MM.1S (cell line): ENCODE measurements around the gene NSD2.

ENCODE experiments used
- DNase-seq: peaks from one replicate; pipeline ENCODE4 v3.0.0-alpha.2; 2015
- H2AFZ ChIP-seq: fragments of 300-600 bp; sonication (generic); 2 replicates; pipeline ENCODE4 v1.6.0; 2016; ENCODE audit warnings: antibody characterized with exemption, low read length
- H3F3A ChIP-seq: fragments of 300-600 bp; sonication (generic); 2 replicates; pipeline ENCODE4 v1.6.1; 2016; ENCODE audit warnings: mild to moderate bottlenecking, antibody characterized with exemption, low read length, moderate library complexity, mixed read lengths; ENCODE audit not compliant: insufficient read depth
- H3K27ac ChIP-seq: fragments of 300-600 bp; sonication (generic); 2 replicates; pipeline ENCODE4 v1.5.1; 2016; ENCODE audit warnings: mild to moderate bottlenecking, low read length
- H3K27me3 ChIP-seq: fragments of 300-600 bp; sonication (generic); replicated peaks from 2 replicates; pipeline ENCODE4 v1.6.0; 2016; ENCODE audit warnings: low read length; ENCODE audit not compliant: insufficient read depth
- H3K36me3 ChIP-seq: fragments of 300-600 bp; sonication (generic); replicated peaks from 2 replicates; pipeline ENCODE4 v1.6.1; 2016; ENCODE audit warnings: mild to moderate bottlenecking, low read length, mixed read lengths; ENCODE audit not compliant: insufficient read depth
- H3K4me1 ChIP-seq: fragments of 300-600 bp; sonication (generic); 2 replicates; pipeline ENCODE4 v1.6.1; 2016; ENCODE audit warnings: low read length, mixed read lengths
- H3K4me2 ChIP-seq: fragments of 300-600 bp; sonication (generic); 2 replicates; pipeline ENCODE4 v1.6.0; 2016; ENCODE audit warnings: low read depth, low read length
- H3K4me3 ChIP-seq: fragments of 300-600 bp; sonication (generic); 2 replicates; pipeline ENCODE4 v1.5.1; 2016; ENCODE audit warnings: low read length, mixed read lengths
- H3K79me2 ChIP-seq: fragments of 300-600 bp; sonication (generic); 2 replicates; pipeline ENCODE4 v1.6.1; 2016; ENCODE audit warnings: mixed run types, low read length, mixed read lengths
- H3K9ac ChIP-seq: fragments of 300-600 bp; sonication (generic); 2 replicates; pipeline ENCODE4 v1.6.1; 2016; ENCODE audit warnings: low read length, mixed read lengths
- H3K9me2 ChIP-seq: fragments of 300-600 bp; sonication (generic); replicated peaks from 2 replicates; pipeline ENCODE4 v1.6.1; 2016; ENCODE audit warnings: mild to moderate bottlenecking, low read length, mixed read lengths; ENCODE audit not compliant: insufficient read depth
- H3K9me3 ChIP-seq: fragments of 300-600 bp; sonication (generic); replicated peaks from 2 replicates; pipeline ENCODE4 v1.6.1; 2016; ENCODE audit warnings: mild to moderate bottlenecking, low read length, mixed read lengths; ENCODE audit not compliant: insufficient read depth
- H4K20me1 ChIP-seq: fragments of 300-600 bp; sonication (generic); 2 replicates; pipeline ENCODE4 v1.6.1; 2016; ENCODE audit warnings: mild to moderate bottlenecking, low read length, moderate library complexity, mixed read lengths; ENCODE audit not compliant: insufficient read depth
- CTCF ChIP-seq: fragments of 300-600 bp; sonication (generic); IDR thresholded peaks from 2 replicates; pipeline ENCODE4 v1.5.1; 2016; ENCODE audit warnings: antibody characterized with exemption, low read length, mixed read lengths
- EZH2 ChIP-seq: fragments of 300-600 bp; sonication (generic); optimal IDR thresholded peaks from 2 replicates; pipeline ENCODE3; 2017; ENCODE audit warnings: low read depth, mild to moderate bottlenecking, antibody characterized with exemption, low read length, mixed read lengths
- EZH2phosphoT487 ChIP-seq: fragments of 300-600 bp; sonication (generic); IDR thresholded peaks from 2 replicates; pipeline ENCODE4 v1.6.1; 2018; ENCODE audit warnings: antibody characterized with exemption, low read length

The NSD2 gene

GRCh38 chr4:1978741-1979476, 107.7 kb downstream of the NSD2 start:
- H3K4me2 ChIP-seq: no peak overlapping the region
- no peaks in the 10 kb centered on the region for H3K9me3 ChIP-seq
- H3K36me3 ChIP-seq: peaks cover 22% of the 10 kb centered on the region
- H4K20me1 ChIP-seq: no peaks in the 10 kb centered on the region
- H3K4me1 ChIP-seq: no peaks in the 10 kb centered on the region
- no peak overlapping the region for H3K9ac ChIP-seq
- no peaks in the 10 kb centered on the region for H3K9me2 ChIP-seq
- no peak overlapping the region for H2AFZ ChIP-seq
- no peak overlapping the region for H3K4me3 ChIP-seq
- H3K27ac ChIP-seq: no peak overlapping the region
- H3F3A ChIP-seq: peaks cover 5% of the 10 kb centered on the region; the same call in 1 of the 2 replicates
- TF ChIP-seq EZH2phosphoT487 (no peak), CTCF (no peak), EZH2 (no peak)
- H3K27me3 ChIP-seq: no peaks in the 10 kb centered on the region
- DNase-seq: no peak
- 0 out of 2 replicates have a peak, but pooled peaks cover 5% of the 10 kb centered on the region for H3K79me2 ChIP-seq

- Histone ChIP-seq H4K20me1 (no peaks in the 10 kb centered on the region), H3F3A (peaks cover 5% of the 10 kb centered on the region; the same call in 1 of the 2 replicates), H3K27ac (no peak overlapping the region), H3K4me2 (no peak overlapping the region), H3K79me2 (0 out of 2 replicates have a peak, but pooled peaks cover 3% of the 10 kb centered on the region), H3K9ac (no peak overlapping the region), H2AFZ (no peak overlapping the region), H3K9me2 (no peaks in the 10 kb centered on the region), H3K27me3 (no peaks in the 10 kb centered on the region), H3K9me3 (no peaks in the 10 kb centered on the region), H3K4me1 (no peaks in the 10 kb centered on the region), H3K4me3 (no peak overlapping the region), H3K36me3 (peaks cover 20% of the 10 kb centered on the region)
- no peak for TF ChIP-seq EZH2phosphoT487
- TF ChIP-seq CTCF: no peak
- no peak for TF ChIP-seq EZH2
- DNase-seq: peak; percentile 3
Measured at GRCh38 chr4:1979477-1980196, 108.4 kb downstream of the NSD2 start.

- Histone ChIP-seq H3F3A (peaks cover 5% of the 10 kb centered on the region; the same call in 1 of the 2 replicates), H4K20me1 (no peaks in the 10 kb centered on the region), H3K4me1 (no peaks in the 10 kb centered on the region), H3K4me3 (no peak overlapping the region), H3K79me2 (no peaks in the 10 kb centered on the region), H3K27ac (no peak overlapping the region), H2AFZ (no peak overlapping the region), H3K36me3 (peaks cover 17% of the 10 kb centered on the region), H3K27me3 (no peaks in the 10 kb centered on the region), H3K9me2 (no peaks in the 10 kb centered on the region), H3K9ac (no peak overlapping the region), H3K4me2 (no peak overlapping the region), H3K9me3 (no peaks in the 10 kb centered on the region)
- TF ChIP-seq CTCF: no peak
- no peak for TF ChIP-seq EZH2phosphoT487
- no peak for TF ChIP-seq EZH2
- DNase-seq: no peak
Measured at GRCh38 chr4:1980561-1981041, 109.4 kb downstream of the NSD2 start.
